Endometrial microvascular endothelial cells (primary cell): Measurements from ENCODE around the gene RAPGEFL1. TPM values are rescaled to one million over a fixed set of nuclear protein-coding genes. Genes with fewer than 3 reads are reported as not detected.

ENCODE experiments used
- in situ Hi-C: cut with HindIII; loops from 2 replicates; pipeline ENCODE4 v1.10.0; 2017; ENCODE audit warnings: low sequenced_read_pairs, low pct_unique_long_range_greater_than_20kb; ENCODE audit errors: inconsistent ontology term
- total RNA-seq: library from RNA; depleted of rRNA; stranded (reverse); fragments of >200 nt; gene quantifications from one replicate; pipeline ENCODE4 v1.2.3, GENCODE V29; 2015; ENCODE audit errors: inconsistent ontology term

Gene RAPGEFL1
- total RNA-seq, 1 donor from 2014 or later: 2.6 TPM

- in situ Hi-C loops: no loop called here
These were observed 5.5 kb upstream of the RAPGEFL1 start for GRCh38 chr17:40171750-40172149.

- in situ Hi-C loops: no loop called here
These were observed 4.0 kb upstream of the RAPGEFL1 start for GRCh38 chr17:40173091-40173777.

- in situ Hi-C loops: no loop called here
These were observed 3.5 kb upstream of the RAPGEFL1 start for GRCh38 chr17:40173778-40174135.

GRCh38 chr17:40174514-40174913, 2.8 kb upstream of the RAPGEFL1 start:
- in situ Hi-C loops: no loop called here

- in situ Hi-C loops: no loop called here
These were observed 1.1 kb upstream of the RAPGEFL1 start for GRCh38 chr17:40175928-40176753.

- in situ Hi-C loops: no loop called here
These were observed 538 bp upstream of the RAPGEFL1 start for GRCh38 chr17:40176754-40177110.

- in situ Hi-C loops: no loop called here
These were observed 841 bp downstream of the RAPGEFL1 start for GRCh38 chr17:40178021-40178601.

GRCh38 chr17:40178660-40179059, 1.4 kb downstream of the RAPGEFL1 start:
- in situ Hi-C loops: no loop called here

GRCh38 chr17:40179923-40180659, 2.8 kb downstream of the RAPGEFL1 start:
- in situ Hi-C loops: no loop called here

- in situ Hi-C loops: no loop called here
These were observed 3.4 kb downstream of the RAPGEFL1 start for GRCh38 chr17:40180694-40181093.

GRCh38 chr17:40181205-40181604, 3.9 kb downstream of the RAPGEFL1 start:
- in situ Hi-C loops: no loop called here

GRCh38 chr17:40182606-40183005, 5.3 kb downstream of the RAPGEFL1 start:
- in situ Hi-C loops: no loop called here

GRCh38 chr17:40187238-40187637, 10.0 kb downstream of the RAPGEFL1 start:
- in situ Hi-C loops: no loop called here

- in situ Hi-C loops: no loop called here
These were observed 11.4 kb downstream of the RAPGEFL1 start for GRCh38 chr17:40188694-40189093.

- in situ Hi-C loops: no loop called here
These were observed 13.1 kb downstream of the RAPGEFL1 start for GRCh38 chr17:40190197-40191021.

- in situ Hi-C loops: no loop called here
These were observed 14.3 kb downstream of the RAPGEFL1 start for GRCh38 chr17:40191237-40192208.

GRCh38 chr17:40192961-40193360, 15.7 kb downstream of the RAPGEFL1 start:
- in situ Hi-C loops: no loop called here

GRCh38 chr17:40194821-40195220, 17.6 kb downstream of the RAPGEFL1 start:
- in situ Hi-C loops: no loop called here
